Upper lobe of right lung (tissue), 1 donor: Measurements from ENCODE around the gene ARID5B. TPM values are rescaled to one million over a fixed set of nuclear protein-coding genes. Genes with fewer than 3 reads are reported as not detected.

Source experiments
- ATAC-seq: fragments of 200-7000 bp; cut with Tn5 transposase; one replicate; pipeline ENCODE4 v1.9.1; 2020; ENCODE audit warnings: mild to moderate bottlenecking, moderate library complexity
- DNase-seq: peaks from one replicate; pipeline ENCODE4 v3.0.0-alpha.2; 2020
- H3K27ac ChIP-seq: fragments of 200-600 bp; one replicate; pipeline ENCODE4 v1.8.0; 2022
- H3K27me3 ChIP-seq: fragments of 200-600 bp; one replicate; pipeline ENCODE4 v1.8.0; 2022; ENCODE audit warnings: mild to moderate bottlenecking
- H3K36me3 ChIP-seq: fragments of 200-600 bp; one replicate; pipeline ENCODE4 v1.8.0; 2022
- H3K4me1 ChIP-seq: fragments of 200-600 bp; one replicate; pipeline ENCODE4 v1.8.0; 2022
- H3K4me3 ChIP-seq: fragments of 200-600 bp; one replicate; pipeline ENCODE4 v1.8.0; 2022; ENCODE audit warnings: mild to moderate bottlenecking
- H3K9me3 ChIP-seq: fragments of 200-600 bp; one replicate; pipeline ENCODE4 v1.8.0; 2022
- intact Hi-C: fragments of 100-400 bp; cut with DNase I; formaldehyde crosslinking; loops from one replicate; pipeline ENCODE4 v1.11.0; 2022
- total RNA-seq: library from RNA; stranded (reverse); fragmentation: NEBNext Ultra II Directional; extraction: Animal tissue kit (Norgen Biotek cat#: 25700); gene quantifications from one replicate; pipeline ENCODE4 v1.2.1, GENCODE V29; 2021
- TF ChIP-seq, protein P1 (sequence below): fragments of 200-600 bp; IDR thresholded peaks from one replicate; pipeline ENCODE4 v1.8.0; 2022; ENCODE audit warnings: antibody characterized with exemption
- donor health status: DM: no; HTN: yes; CAD: no; lungs with severe emphysema.

Gene ARID5B
- total RNA-seq, 1 donor from 2014 or later = 34.1 TPM

GRCh38 chr10:62034096-62034640 is 132.7 kb downstream of the ARID5B start:
- no peak for DNase-seq
- Histone ChIP-seq H3K36me3 (no peaks in the 10 kb centered on the region), H3K4me1 (peaks cover 19% of the 10 kb centered on the region), H3K4me3 (no peak overlapping the region), H3K27me3 (no peaks in the 10 kb centered on the region), H3K9me3 (no peaks in the 10 kb centered on the region), H3K27ac (no peak overlapping the region)
- no peak for ATAC-seq
- TF ChIP-seq, protein P1, sequence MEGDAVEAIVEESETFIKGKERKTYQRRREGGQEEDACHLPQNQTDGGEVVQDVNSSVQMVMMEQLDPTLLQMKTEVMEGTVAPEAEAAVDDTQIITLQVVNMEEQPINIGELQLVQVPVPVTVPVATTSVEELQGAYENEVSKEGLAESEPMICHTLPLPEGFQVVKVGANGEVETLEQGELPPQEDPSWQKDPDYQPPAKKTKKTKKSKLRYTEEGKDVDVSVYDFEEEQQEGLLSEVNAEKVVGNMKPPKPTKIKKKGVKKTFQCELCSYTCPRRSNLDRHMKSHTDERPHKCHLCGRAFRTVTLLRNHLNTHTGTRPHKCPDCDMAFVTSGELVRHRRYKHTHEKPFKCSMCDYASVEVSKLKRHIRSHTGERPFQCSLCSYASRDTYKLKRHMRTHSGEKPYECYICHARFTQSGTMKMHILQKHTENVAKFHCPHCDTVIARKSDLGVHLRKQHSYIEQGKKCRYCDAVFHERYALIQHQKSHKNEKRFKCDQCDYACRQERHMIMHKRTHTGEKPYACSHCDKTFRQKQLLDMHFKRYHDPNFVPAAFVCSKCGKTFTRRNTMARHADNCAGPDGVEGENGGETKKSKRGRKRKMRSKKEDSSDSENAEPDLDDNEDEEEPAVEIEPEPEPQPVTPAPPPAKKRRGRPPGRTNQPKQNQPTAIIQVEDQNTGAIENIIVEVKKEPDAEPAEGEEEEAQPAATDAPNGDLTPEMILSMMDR = no peak
- intact Hi-C loops = loop anchor here (10.0 kb wide), 1 partner anchor 201 kb away; no protein-coding TSS in a partner anchor

GRCh38 chr10:62036186-62037081 is 134.9 kb downstream of the ARID5B start:
- peaks cover 19% of the 10 kb centered on the region for H3K4me1 ChIP-seq
- peak overlapping the region; percentile 70 for H3K27ac ChIP-seq
- H3K36me3 ChIP-seq = no peaks in the 10 kb centered on the region
- DNase-seq (no peak), ATAC-seq (no peak)
- no peaks in the 10 kb centered on the region for H3K9me3 ChIP-seq
- intact Hi-C loops = loop anchor here (10.0 kb wide), 1 partner anchor 198 kb away; no protein-coding TSS in a partner anchor
- no peaks in the 10 kb centered on the region for H3K27me3 ChIP-seq
- no peak overlapping the region for H3K4me3 ChIP-seq
- TF ChIP-seq, protein P1 = no peak

DNA sequence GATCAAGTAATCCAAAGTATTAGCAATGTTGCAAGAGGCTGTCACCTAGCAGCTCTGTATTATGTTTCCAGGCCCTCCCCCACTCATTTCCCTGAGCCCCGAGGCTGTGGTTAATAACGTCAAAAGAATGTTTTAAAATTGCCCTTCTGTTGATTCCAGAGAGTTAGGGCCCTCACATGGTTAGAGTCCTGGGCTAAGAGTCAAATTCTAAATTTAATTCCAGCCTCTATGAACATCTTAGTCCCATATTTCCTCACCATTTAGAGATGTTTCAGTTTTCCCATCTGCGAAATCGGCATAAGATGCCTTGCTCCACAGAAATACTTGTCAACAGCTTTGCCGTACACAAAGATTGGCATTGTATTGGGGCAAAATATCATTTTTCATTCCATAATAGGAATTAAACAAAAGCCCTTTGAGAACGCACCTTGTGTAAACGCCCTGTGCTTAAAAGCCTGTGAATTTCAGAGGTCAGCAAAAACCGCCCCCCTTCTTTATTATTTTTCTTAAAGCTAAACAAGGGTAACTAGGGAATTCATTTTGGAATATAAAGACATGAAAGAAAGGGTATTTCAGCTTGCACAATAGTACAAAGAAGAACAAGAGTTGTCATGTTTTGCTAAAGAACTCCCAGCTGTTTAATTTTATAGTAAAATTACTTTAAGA is 135.8 kb downstream of the ARID5B start:
- H3K9me3 ChIP-seq = no peaks in the 10 kb centered on the region
- ATAC-seq = peak; percentile 19
- H3K27ac ChIP-seq = peak overlapping the region; percentile 70
- no peak for DNase-seq
- TF ChIP-seq, protein P1 = no peak
- intact Hi-C loops = loop anchor here (10.0 kb wide), 1 partner anchor 198 kb away; no protein-coding TSS in a partner anchor
- H3K4me3 ChIP-seq = no peak overlapping the region
- H3K27me3 ChIP-seq = no peaks in the 10 kb centered on the region
- no peaks in the 10 kb centered on the region for H3K36me3 ChIP-seq
- peaks cover 22% of the 10 kb centered on the region for H3K4me1 ChIP-seq

DNA sequence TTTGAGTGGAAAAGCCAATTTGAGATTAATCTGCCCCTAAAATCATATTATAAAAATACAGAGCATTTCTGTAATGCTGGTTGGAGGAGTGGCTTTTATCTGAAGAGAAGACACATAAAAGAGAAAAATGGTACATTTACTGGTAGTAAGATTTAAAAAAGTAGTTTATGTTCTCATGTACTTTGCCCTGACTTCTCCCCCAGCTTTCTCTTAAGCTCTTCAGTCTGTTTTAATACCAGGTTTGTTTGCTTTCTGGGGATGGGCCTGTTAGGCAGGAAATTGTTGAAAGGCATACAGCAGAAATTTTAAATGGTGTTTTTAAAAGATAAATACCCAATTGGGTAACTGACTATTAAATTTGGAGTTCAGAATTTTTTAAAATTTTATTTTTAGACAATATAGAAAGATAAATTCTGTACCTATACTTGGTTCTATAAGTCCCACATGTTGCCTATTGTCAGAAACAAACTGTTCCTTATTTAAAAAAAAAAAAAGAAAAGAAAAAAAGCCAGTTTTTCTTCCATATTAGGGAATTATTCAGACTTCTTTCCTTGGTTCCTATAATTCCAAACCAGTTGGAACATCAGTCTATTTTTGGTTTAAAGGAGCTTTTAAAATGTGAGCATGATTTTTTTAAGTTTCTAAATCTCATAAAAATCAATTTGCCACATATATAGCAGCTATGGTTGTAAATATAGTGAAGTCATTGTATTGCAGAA is 136.6 kb downstream of the ARID5B start:
- Histone ChIP-seq H3K9me3 (no peaks in the 10 kb centered on the region), H3K4me3 (no peak overlapping the region), H3K36me3 (no peaks in the 10 kb centered on the region), H3K4me1 (peaks cover 24% of the 10 kb centered on the region), H3K27ac (peak overlapping the region; percentile 70), H3K27me3 (no peaks in the 10 kb centered on the region)
- peak; percentile 62 for ATAC-seq
- no peak for DNase-seq
- intact Hi-C loops = loop anchor here (10.0 kb wide), 1 partner anchor 197 kb away; no protein-coding TSS in a partner anchor
- TF ChIP-seq, protein P1 = no peak

DNA sequence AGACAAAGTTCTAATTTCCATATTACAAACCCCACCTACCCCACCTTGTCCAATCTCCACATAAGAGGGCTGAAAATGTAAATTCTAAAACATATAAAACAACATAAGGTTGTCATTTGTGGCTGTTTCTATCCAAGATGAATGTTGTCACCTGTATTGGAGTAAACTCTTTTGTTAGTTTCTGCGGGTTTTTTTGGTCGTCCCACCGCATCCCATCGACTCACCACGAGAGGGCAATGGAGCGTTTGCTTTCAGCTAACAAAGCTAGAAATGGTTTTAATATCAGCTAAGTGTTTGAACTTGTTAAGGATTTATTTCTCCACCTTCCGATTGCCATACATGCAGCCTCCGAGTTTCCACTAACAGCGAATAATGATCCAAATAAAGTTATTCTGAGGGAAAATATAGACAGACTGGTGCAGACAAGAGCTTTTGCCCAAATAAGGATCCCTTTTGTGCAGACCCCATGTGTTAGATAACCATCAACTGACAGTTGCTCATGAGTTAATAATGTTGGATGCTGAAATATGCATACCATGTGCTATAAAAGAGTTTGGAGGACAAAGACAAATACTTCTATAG is 137.2 kb downstream of the ARID5B start:
- H3K36me3 ChIP-seq = no peaks in the 10 kb centered on the region
- DNase-seq = peak; percentile 80
- no peaks in the 10 kb centered on the region for H3K9me3 ChIP-seq
- TF ChIP-seq, protein P1 = peak; percentile 82
- H3K4me3 ChIP-seq = peak overlapping the region; percentile 20
- H3K27me3 ChIP-seq = no peaks in the 10 kb centered on the region
- peak; percentile 91 for ATAC-seq
- peak overlapping the region; percentile 70 for H3K27ac ChIP-seq
- intact Hi-C loops = loop anchor here (10.0 kb wide), 1 partner anchor 196 kb away; no protein-coding TSS in a partner anchor
- peaks cover 27% of the 10 kb centered on the region for H3K4me1 ChIP-seq
